Measurements from ENCODE around the gene LRP8.

Gene LRP8

GRCh38 chr1:53340660-53341520 lies 13.0 kb upstream of the LRP8 start:
- DNase-seq (ENCODE audit: low read depth, low spot score): no peak

GRCh38 chr1:53339736-53340635 lies 12.1 kb upstream of the LRP8 start:
- no peak for DNase-seq (ENCODE audit: low read depth, low spot score)

- DNase-seq (ENCODE audit: low read depth, low spot score): no peak
Observed at GRCh38 chr1:53338423-53338822, 10.6 kb upstream of the LRP8 start.

- DNase-seq (ENCODE audit: low read depth, low spot score): no peak
Observed at GRCh38 chr1:53337499-53337898, 9.6 kb upstream of the LRP8 start.

GRCh38 chr1:53336146-53336545 lies 8.3 kb upstream of the LRP8 start:
- DNase-seq (ENCODE audit: low read depth, low spot score): no peak

GRCh38 chr1:53335661-53336060 lies 7.8 kb upstream of the LRP8 start:
- no peak for DNase-seq (ENCODE audit: low read depth, low spot score)

- no peak for DNase-seq (ENCODE audit: low read depth, low spot score)
Observed at GRCh38 chr1:53334781-53335180, 6.9 kb upstream of the LRP8 start.

GRCh38 chr1:53334312-53334711 lies 6.4 kb upstream of the LRP8 start:
- no peak for DNase-seq (ENCODE audit: low read depth, low spot score)

GRCh38 chr1:53332833-53333232 lies 5.0 kb upstream of the LRP8 start:
- DNase-seq (ENCODE audit: low read depth, low spot score): no peak

- DNase-seq (ENCODE audit: low read depth, low spot score): no peak
Observed at GRCh38 chr1:53332186-53332564, 4.3 kb upstream of the LRP8 start.

GRCh38 chr1:53331446-53332185 lies 3.7 kb upstream of the LRP8 start:
- no peak for DNase-seq (ENCODE audit: low read depth, low spot score)

- no peak for DNase-seq (ENCODE audit: low read depth, low spot score)
Observed at GRCh38 chr1:53330819-53331218, 2.9 kb upstream of the LRP8 start.

- DNase-seq (ENCODE audit: low read depth, low spot score): no peak
Observed at GRCh38 chr1:53328541-53329499, 950 bp upstream of the LRP8 start.

- no peak for DNase-seq (ENCODE audit: low read depth, low spot score)
Observed at GRCh38 chr1:53327182-53327913, 522 bp downstream of the LRP8 start.

- no peak for DNase-seq (ENCODE audit: low read depth, low spot score)
Observed at GRCh38 chr1:53326598-53327181, 1.2 kb downstream of the LRP8 start.

- DNase-seq (ENCODE audit: low read depth, low spot score): peak; percentile 75
Observed at GRCh38 chr1:53326088-53326597, 1.7 kb downstream of the LRP8 start.

- DNase-seq (ENCODE audit: low read depth, low spot score): no peak
Observed at GRCh38 chr1:53325326-53326087, 2.4 kb downstream of the LRP8 start.

- no peak for DNase-seq (ENCODE audit: low read depth, low spot score)
Observed at GRCh38 chr1:53324728-53325297, 3.1 kb downstream of the LRP8 start.

Data from iPS DF 19.7 (cell line).